Activated T-helper 1 cell treated with Interleukin-2 at 50 U/mL for 16 hours (primary cell): Measurements from ENCODE around the gene PRIMA1.

Experiments used
- DNase-seq: peaks from one replicate; pipeline ENCODE4 v3.0.0-alpha.2; 2020; ENCODE audit warnings: low read depth

Gene PRIMA1

GRCh38 chr14:93753647-93754046, 34.6 kb downstream of the PRIMA1 start:
- no peak for DNase-seq

- no peak for DNase-seq
Observed at GRCh38 chr14:93752980-93753561, 35.2 kb downstream of the PRIMA1 start.

GRCh38 chr14:93751946-93752655, 36.2 kb downstream of the PRIMA1 start:
- DNase-seq, result no peak

GRCh38 chr14:93749076-93749420, 39.2 kb downstream of the PRIMA1 start:
- DNase-seq, result no peak

GRCh38 chr14:93748208-93749075, 39.8 kb downstream of the PRIMA1 start:
- no peak for DNase-seq

- DNase-seq, result no peak
Observed at GRCh38 chr14:93747560-93747959, 40.7 kb downstream of the PRIMA1 start.

GRCh38 chr14:93747102-93747501, 41.2 kb downstream of the PRIMA1 start:
- DNase-seq, result no peak

GRCh38 chr14:93745603-93746273, 42.5 kb downstream of the PRIMA1 start:
- no peak for DNase-seq

- no peak for DNase-seq
Observed at GRCh38 chr14:93744876-93745275, 43.4 kb downstream of the PRIMA1 start.

GRCh38 chr14:93744176-93744575, 44.1 kb downstream of the PRIMA1 start:
- no peak for DNase-seq

- no peak for DNase-seq
Observed at GRCh38 chr14:93743270-93744060, 44.8 kb downstream of the PRIMA1 start.

GRCh38 chr14:93742761-93743160, 45.5 kb downstream of the PRIMA1 start:
- DNase-seq, result no peak

- DNase-seq, result no peak
Observed at GRCh38 chr14:93741556-93742230, 46.6 kb downstream of the PRIMA1 start.

- no peak for DNase-seq
Observed at GRCh38 chr14:93737634-93738033, 50.7 kb downstream of the PRIMA1 start.

- no peak for DNase-seq
Observed at GRCh38 chr14:93736378-93737014, 51.8 kb downstream of the PRIMA1 start.

- no peak for DNase-seq
Observed at GRCh38 chr14:93735206-93735605, 53.1 kb downstream of the PRIMA1 start.

- DNase-seq, result no peak
Observed at GRCh38 chr14:93734086-93734822, 54.0 kb downstream of the PRIMA1 start.

GRCh38 chr14:93733631-93734030, 54.7 kb downstream of the PRIMA1 start:
- no peak for DNase-seq

GRCh38 chr14:93733231-93733630, 55.1 kb downstream of the PRIMA1 start:
- no peak for DNase-seq

GRCh38 chr14:93732524-93732923, 55.8 kb downstream of the PRIMA1 start:
- no peak for DNase-seq
